GM18526 (cell line): ENCODE data around the gene PYDC1.

Experiments
- POLR2A ChIP-seq: IDR thresholded peaks from 3 replicates; pipeline ENCODE4 v1.6.1; 2011; ENCODE audit not compliant: insufficient read length; ENCODE audit errors: extremely low read depth

PYDC1 gene

GRCh38 chr16:31216422-31217135, at the start of gene PYDC1:
TSS of gene PYDC1 (minus strand) at chr16:31217135. CDS start at chr16:31217028, 107 bp downstream.
- TF ChIP-seq POLR2A, result no peak

GRCh38 chr16:31265329-31266245, 48.7 kb upstream of the PYDC1 start:
- TF ChIP-seq POLR2A, result no peak

- TF ChIP-seq POLR2A, result no peak
Measured at GRCh38 chr16:31262084-31262483, 45.1 kb upstream of the PYDC1 start.

- no peak for TF ChIP-seq POLR2A
Measured at GRCh38 chr16:31260136-31260931, 43.4 kb upstream of the PYDC1 start.

GRCh38 chr16:31258366-31258765, 41.4 kb upstream of the PYDC1 start:
- TF ChIP-seq POLR2A, result no peak

GRCh38 chr16:31256466-31256865, 39.5 kb upstream of the PYDC1 start:
- no peak for TF ChIP-seq POLR2A

- TF ChIP-seq POLR2A, result no peak
Measured at GRCh38 chr16:31253642-31254045, 36.7 kb upstream of the PYDC1 start.

GRCh38 chr16:31251435-31251834, 34.5 kb upstream of the PYDC1 start:
- TF ChIP-seq POLR2A, result no peak

GRCh38 chr16:31250782-31251384, 33.9 kb upstream of the PYDC1 start:
- no peak for TF ChIP-seq POLR2A

- TF ChIP-seq POLR2A, result no peak
Measured at GRCh38 chr16:31248344-31248743, 31.4 kb upstream of the PYDC1 start.

GRCh38 chr16:31246296-31246695, 29.4 kb upstream of the PYDC1 start:
- no peak for TF ChIP-seq POLR2A

GRCh38 chr16:31243734-31244670, 27.1 kb upstream of the PYDC1 start:
- no peak for TF ChIP-seq POLR2A

- TF ChIP-seq POLR2A, result no peak
Measured at GRCh38 chr16:31242206-31242605, 25.3 kb upstream of the PYDC1 start.

- TF ChIP-seq POLR2A, result no peak
Measured at GRCh38 chr16:31238041-31238440, 21.1 kb upstream of the PYDC1 start.
